ENCODE measurements around the gene LMO1.

- no peak for TF ChIP-seq POLR2A (IDR thresholded peaks at IDR 0.05)
- no peak for TF ChIP-seq CTCF (IDR thresholded peaks at IDR 0.05)
Measured at GRCh38 chr11:8205566-8205965, 58.1 kb downstream of the LMO1 start.
